ENCODE results near the gene AOPEP. TPM values are rescaled to one million over a fixed set of nuclear protein-coding genes. Genes with fewer than 3 reads are reported as not detected.

AOPEP gene
- total RNA-seq, 6 experiments from 2014 or later: 36.6 to 110 (median 63.3) TPM

GRCh38 chr9:94859226-94859625, 132.7 kb downstream of the AOPEP start:
- Histone ChIP-seq H3K27me3 (no peaks in the 10 kb centered on the region), H3K9me3 (no peaks in the 10 kb centered on the region), H3K27ac (peak overlapping the region in 1 of 3 donors; percentile 10), H3K36me3 (no peaks in the 10 kb centered on the region), H3K4me3 (no peak overlapping the region), H3K4me1 (peaks cover 0 to 27% (median 10%) of the 10 kb centered on the region in 4 donors)
- DNase-seq: no peak
- no peak for TF ChIP-seq POLR2A (IDR thresholded peaks at IDR 0.05)
- TF ChIP-seq CTCF (IDR thresholded peaks at IDR 0.05): no peak
- intact Hi-C loops (cut with DNase I): no loop called here
- WGBS (ENCODE audit: insufficient coverage, low coverage, low lambda C conversion rate, missing lambda C conversion rate): 33% methylated on average over 1 of the region's 2 CpGs
- no peak for ATAC-seq

GRCh38 chr9:94859891-94860290, 133.4 kb downstream of the AOPEP start:
- Histone ChIP-seq H3K27me3 (no peaks in the 10 kb centered on the region), H3K27ac (no peak overlapping the region), H3K36me3 (no peaks in the 10 kb centered on the region), H3K4me1 (peaks cover 0 to 23% (median 10%) of the 10 kb centered on the region in 4 donors), H3K4me3 (no peak overlapping the region), H3K9me3 (no peaks in the 10 kb centered on the region)
- DNase-seq (no peak), ATAC-seq (no peak)
- TF ChIP-seq CTCF (IDR thresholded peaks at IDR 0.05) (no peak), POLR2A (IDR thresholded peaks at IDR 0.05) (no peak)
- intact Hi-C loops (cut with DNase I): no loop called here
- 96% methylated on average over 6 of the region's 6 CpGs for WGBS (ENCODE audit: insufficient coverage, low coverage, low lambda C conversion rate, missing lambda C conversion rate)

- no peaks in the 10 kb centered on the region for H3K9me3 ChIP-seq
- H3K27me3 ChIP-seq: no peaks in the 10 kb centered on the region
- WGBS (ENCODE audit: insufficient coverage, low coverage, low lambda C conversion rate, missing lambda C conversion rate): 42% methylated on average over 10 of the region's 10 CpGs
- intact Hi-C loops (cut with DNase I): no loop called here
- no peaks in the 10 kb centered on the region for H3K36me3 ChIP-seq
- H3K4me3 ChIP-seq: no peak overlapping the region
- peaks cover 0 to 25% (median 12%) of the 10 kb centered on the region in 4 donors for H3K4me1 ChIP-seq
- peak; percentile 87 to 90 (median 88) for ATAC-seq
- H3K27ac ChIP-seq: peak overlapping the region; percentile 88 to 98 (median 94)
- TF ChIP-seq POLR2A (IDR thresholded peaks at IDR 0.05): no peak
- TF ChIP-seq CTCF (IDR thresholded peaks at IDR 0.05): no peak
- peak; percentile 43 to 82 (median 78) for DNase-seq
Observed at GRCh38 chr9:94860678-94861588, 134.4 kb downstream of the AOPEP start.

GRCh38 chr9:94861589-94862272, 135.2 kb downstream of the AOPEP start:
- intact Hi-C loops (cut with DNase I): no loop called here
- no peaks in the 10 kb centered on the region for H3K36me3 ChIP-seq
- H3K4me3 ChIP-seq: peak overlapping the region in 1 of 3 donors; percentile 3
- H3K4me1 ChIP-seq: peaks cover under 1 to 29% (median 15%) of the 10 kb centered on the region in 4 donors
- peak; percentile 79 to 85 (median 83) for ATAC-seq
- DNase-seq: no peak
- TF ChIP-seq CTCF (IDR thresholded peaks at IDR 0.05) (peak in 1 of 4 donors; percentile 9), POLR2A (IDR thresholded peaks at IDR 0.05) (peak; percentile 49)
- H3K9me3 ChIP-seq: no peaks in the 10 kb centered on the region
- 16% methylated on average over 11 of the region's 11 CpGs for WGBS (ENCODE audit: insufficient coverage, low coverage, low lambda C conversion rate, missing lambda C conversion rate)
- peak overlapping the region; percentile 88 to 98 (median 94) for H3K27ac ChIP-seq
- no peaks in the 10 kb centered on the region for H3K27me3 ChIP-seq
